Effector memory CD4-positive, alpha-beta T cell (primary cell): ENCODE results near the gene PTPRK.

Experiments
- DNase-seq, 3 donors: peaks; one replicate each; pipeline ENCODE4 v3.0.0-alpha.2; 2020
- H3K27ac ChIP-seq: 2 replicates; pipeline ENCODE4 v1.7.0; 2013; ENCODE audit warnings: mild to moderate bottlenecking, low read length, moderate library complexity; ENCODE audit not compliant: insufficient read depth, poor library complexity, severe bottlenecking
- H3K27me3 ChIP-seq: replicated peaks from 2 replicates; pipeline ENCODE4 v1.7.0; 2013; ENCODE audit warnings: mild to moderate bottlenecking, low read length; ENCODE audit not compliant: insufficient read depth, control insufficient read depth, poor library complexity, severe bottlenecking
- H3K36me3 ChIP-seq: 2 replicates; pipeline ENCODE4 v1.7.0; 2013; ENCODE audit warnings: mild to moderate bottlenecking, low read length, moderate library complexity; ENCODE audit not compliant: control insufficient read depth, insufficient read depth
- H3K4me1 ChIP-seq: 2 replicates; pipeline ENCODE4 v1.7.0; 2013; ENCODE audit warnings: low read length, mild to moderate bottlenecking; ENCODE audit not compliant: control insufficient read depth, insufficient read depth, poor library complexity, severe bottlenecking
- H3K4me3 ChIP-seq: 2 replicates; pipeline ENCODE4 v1.7.0; 2013; ENCODE audit warnings: low read length, low read depth, mild to moderate bottlenecking; ENCODE audit not compliant: insufficient read depth, poor library complexity, severe bottlenecking
- H3K9me3 ChIP-seq: 2 replicates; pipeline ENCODE4 v1.7.0; 2013; ENCODE audit warnings: mild to moderate bottlenecking, low read length, moderate library complexity; ENCODE audit not compliant: control insufficient read depth

Gene PTPRK

DNA sequence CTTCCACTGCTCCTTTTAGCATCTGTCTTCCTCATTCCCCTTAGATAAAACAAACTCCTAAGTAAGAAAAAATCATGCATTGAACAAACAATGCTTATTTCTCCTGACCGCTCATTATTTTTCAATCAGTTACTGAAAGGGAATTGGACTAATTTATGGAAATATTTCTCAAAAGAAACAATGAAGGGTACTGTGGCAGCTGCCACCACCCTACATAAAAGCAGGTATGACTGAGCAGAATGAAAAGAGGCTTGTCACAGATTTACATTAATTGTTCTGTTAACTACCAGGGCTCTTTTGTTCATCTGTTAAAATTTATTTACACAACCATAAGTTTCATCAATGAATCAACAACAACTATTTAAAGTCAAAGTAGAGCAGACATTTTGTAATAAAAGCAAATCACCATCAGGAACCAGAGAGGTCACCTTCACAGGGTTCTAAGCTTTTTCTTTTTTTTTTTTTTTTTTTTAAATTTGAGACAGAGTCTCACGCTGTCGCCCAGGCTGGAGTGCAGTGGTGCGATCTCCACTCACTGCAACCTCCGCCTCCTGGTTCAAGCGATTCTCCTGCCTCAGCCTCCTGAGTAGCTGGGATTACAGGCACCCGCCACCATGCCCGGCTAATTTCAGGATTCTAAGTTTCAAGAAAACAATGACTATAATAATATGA, 204.0 kb downstream of the PTPRK start:
- no peak overlapping the region for H3K27ac ChIP-seq
- no peak overlapping the region for H3K4me3 ChIP-seq
- H3K36me3 ChIP-seq = no peaks in the 10 kb centered on the region
- H3K4me1 ChIP-seq = no peaks in the 10 kb centered on the region
- H3K27me3 ChIP-seq = no peaks in the 10 kb centered on the region
- no peaks in the 10 kb centered on the region for H3K9me3 ChIP-seq
- no peak for DNase-seq

GRCh38 chr6:128314190-128314589, 206.2 kb downstream of the PTPRK start:
- H3K27me3 ChIP-seq = no peaks in the 10 kb centered on the region

GRCh38 chr6:128311944-128312570, 208.3 kb downstream of the PTPRK start:
- DNase-seq = no peak
- no peak overlapping the region for H3K4me3 ChIP-seq
- no peaks in the 10 kb centered on the region for H3K4me1 ChIP-seq
- H3K27me3 ChIP-seq = no peaks in the 10 kb centered on the region
- H3K9me3 ChIP-seq = no peaks in the 10 kb centered on the region
- no peak overlapping the region for H3K27ac ChIP-seq
- H3K36me3 ChIP-seq = no peaks in the 10 kb centered on the region

More at GRCh38 chr6:128314190-128314589, 206.2 kb downstream of the PTPRK start:
- H3K27ac ChIP-seq = no peak overlapping the region
- DNase-seq = no peak
- no peaks in the 10 kb centered on the region for H3K36me3 ChIP-seq
- H3K4me1 ChIP-seq = no peaks in the 10 kb centered on the region
- H3K9me3 ChIP-seq = no peaks in the 10 kb centered on the region
- no peak overlapping the region for H3K4me3 ChIP-seq

- H3K36me3 ChIP-seq = no peaks in the 10 kb centered on the region
- H3K27ac ChIP-seq = no peak overlapping the region
- no peaks in the 10 kb centered on the region for H3K27me3 ChIP-seq
- no peaks in the 10 kb centered on the region for H3K4me1 ChIP-seq
- DNase-seq = no peak
- H3K9me3 ChIP-seq = no peaks in the 10 kb centered on the region
- no peak overlapping the region for H3K4me3 ChIP-seq
Observed at GRCh38 chr6:128310451-128310850, 209.9 kb downstream of the PTPRK start.

DNA sequence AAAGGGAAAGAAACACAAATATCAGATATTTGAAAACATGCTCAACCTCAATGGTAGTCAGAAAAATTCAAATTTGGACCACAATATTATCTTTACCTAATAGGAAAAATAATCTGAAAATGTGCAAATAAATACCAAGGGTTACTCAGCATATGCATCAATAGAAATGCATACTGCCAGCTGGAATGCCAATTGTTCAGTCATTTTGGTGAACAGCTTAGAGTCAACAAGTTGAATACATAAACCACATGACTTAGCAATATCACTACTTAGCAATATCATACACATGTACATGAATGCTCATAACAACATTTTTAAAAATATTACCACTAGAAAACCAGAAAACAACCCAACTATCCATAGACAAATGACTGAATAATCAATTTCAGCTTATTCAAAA, 212.7 kb downstream of the PTPRK start:
- H3K4me1 ChIP-seq = no peaks in the 10 kb centered on the region
- no peaks in the 10 kb centered on the region for H3K36me3 ChIP-seq
- H3K4me3 ChIP-seq = no peak overlapping the region
- no peak for DNase-seq
- H3K9me3 ChIP-seq = no peaks in the 10 kb centered on the region
- no peak overlapping the region for H3K27ac ChIP-seq
- no peaks in the 10 kb centered on the region for H3K27me3 ChIP-seq

GRCh38 chr6:128305976-128306375, 214.4 kb downstream of the PTPRK start:
- no peak for DNase-seq
- Histone ChIP-seq H3K9me3 (no peaks in the 10 kb centered on the region), H3K36me3 (no peaks in the 10 kb centered on the region), H3K27me3 (no peaks in the 10 kb centered on the region), H3K4me1 (no peaks in the 10 kb centered on the region), H3K4me3 (no peak overlapping the region), H3K27ac (no peak overlapping the region)

- no peak for DNase-seq
- no peaks in the 10 kb centered on the region for H3K27me3 ChIP-seq
- H3K9me3 ChIP-seq = no peaks in the 10 kb centered on the region
- H3K4me3 ChIP-seq = no peak overlapping the region
- no peak overlapping the region for H3K27ac ChIP-seq
- H3K36me3 ChIP-seq = no peaks in the 10 kb centered on the region
- H3K4me1 ChIP-seq = no peaks in the 10 kb centered on the region
Observed at GRCh38 chr6:128305228-128305627, 215.2 kb downstream of the PTPRK start.

DNA sequence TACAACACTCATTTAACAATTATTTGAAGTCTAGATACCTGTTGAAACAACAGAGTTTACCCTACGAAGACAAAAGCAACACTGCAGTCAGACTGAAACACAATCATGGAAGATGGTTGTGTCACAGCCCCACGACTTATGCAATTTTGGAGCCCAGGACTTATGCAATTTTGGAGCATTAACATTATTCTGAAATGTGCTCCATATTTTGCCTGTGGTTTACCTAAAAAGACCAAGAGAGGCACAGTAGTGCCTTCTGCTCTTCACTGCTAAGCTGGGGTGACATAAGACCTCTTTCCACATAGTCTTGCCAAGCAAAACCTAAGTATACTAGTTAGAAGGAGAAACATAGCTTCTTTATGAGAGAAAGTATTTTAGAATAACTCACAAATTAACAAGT, 216.5 kb downstream of the PTPRK start:
- Histone ChIP-seq H3K36me3 (no peaks in the 10 kb centered on the region), H3K27ac (no peak overlapping the region), H3K27me3 (no peaks in the 10 kb centered on the region), H3K4me3 (no peak overlapping the region), H3K4me1 (no peaks in the 10 kb centered on the region), H3K9me3 (no peaks in the 10 kb centered on the region)
- no peak for DNase-seq

DNA sequence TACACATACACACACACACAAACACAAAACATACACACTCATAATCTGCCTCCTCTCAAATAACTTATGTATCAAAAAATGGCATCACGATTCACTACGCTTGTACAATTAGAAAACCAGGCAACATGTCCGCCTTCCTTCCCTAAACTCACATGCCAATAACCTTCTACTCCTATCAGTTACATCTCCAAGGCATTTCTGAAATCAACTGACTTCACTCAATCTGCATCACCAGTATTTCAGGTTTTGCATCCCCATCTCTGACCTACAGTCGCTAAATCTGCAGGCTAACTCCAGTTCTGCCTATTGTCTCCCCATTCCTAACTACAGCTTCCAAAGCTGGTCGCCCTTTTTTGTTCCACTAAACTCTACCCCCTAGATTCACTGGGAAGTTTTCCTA, 217.5 kb downstream of the PTPRK start:
- Histone ChIP-seq H3K4me3 (no peak overlapping the region), H3K27ac (no peak overlapping the region), H3K36me3 (no peaks in the 10 kb centered on the region), H3K4me1 (no peaks in the 10 kb centered on the region), H3K9me3 (no peaks in the 10 kb centered on the region), H3K27me3 (no peaks in the 10 kb centered on the region)
- no peak for DNase-seq

DNA sequence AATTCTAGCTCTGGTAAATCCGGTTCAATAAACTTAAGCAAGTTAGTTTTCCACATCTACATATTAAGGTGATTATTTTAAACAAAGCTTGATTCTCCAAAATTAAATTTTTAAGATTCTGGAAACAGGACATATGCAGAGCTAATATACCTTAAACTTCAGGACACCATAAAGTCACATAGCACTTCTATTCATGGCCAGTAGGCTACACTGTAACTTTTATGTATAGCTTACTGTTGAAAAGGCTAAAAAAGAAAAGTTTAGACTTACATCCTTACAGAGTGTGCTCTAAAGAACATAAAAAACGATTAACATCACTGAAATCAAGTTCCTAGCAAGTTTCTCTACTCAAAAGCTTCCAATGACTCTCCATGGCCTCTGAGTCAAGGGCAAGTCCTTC, 224.7 kb downstream of the PTPRK start:
- H3K27me3 ChIP-seq = no peaks in the 10 kb centered on the region
- H3K9me3 ChIP-seq = no peaks in the 10 kb centered on the region
- H3K4me1 ChIP-seq = no peaks in the 10 kb centered on the region
- H3K36me3 ChIP-seq = no peaks in the 10 kb centered on the region
- no peak overlapping the region for H3K4me3 ChIP-seq
- no peak for DNase-seq
- H3K27ac ChIP-seq = no peak overlapping the region
